NCI-H446 (cell line): ENCODE results near the gene DNAJC13.

ENCODE experiments used
- DNase-seq, 2 experiments: peaks; one replicate each; lab custom pipeline; 2025; lab: John Stamatoyannopoulos, UW

DNAJC13 gene

DNA sequence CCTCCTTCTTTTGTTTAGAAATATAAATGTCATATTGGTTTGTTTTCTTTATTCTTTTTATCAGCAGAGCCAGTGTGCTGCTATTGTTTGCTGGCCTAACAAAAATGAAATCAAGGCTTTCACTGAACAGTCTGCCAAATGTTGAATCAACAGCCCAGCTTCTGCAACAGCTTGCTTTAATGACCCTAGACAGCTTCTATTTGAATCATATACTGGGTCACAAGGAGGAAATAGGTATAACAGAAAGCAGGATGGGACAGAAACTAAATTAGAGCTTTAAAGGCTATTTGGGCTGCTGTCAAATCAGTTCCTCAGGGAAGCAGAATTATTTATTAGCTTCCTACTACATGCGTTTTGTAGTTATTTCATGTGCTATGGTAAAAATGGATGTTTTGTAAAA, 12.1 kb upstream of the DNAJC13 start:
- no peak for DNase-seq

DNA sequence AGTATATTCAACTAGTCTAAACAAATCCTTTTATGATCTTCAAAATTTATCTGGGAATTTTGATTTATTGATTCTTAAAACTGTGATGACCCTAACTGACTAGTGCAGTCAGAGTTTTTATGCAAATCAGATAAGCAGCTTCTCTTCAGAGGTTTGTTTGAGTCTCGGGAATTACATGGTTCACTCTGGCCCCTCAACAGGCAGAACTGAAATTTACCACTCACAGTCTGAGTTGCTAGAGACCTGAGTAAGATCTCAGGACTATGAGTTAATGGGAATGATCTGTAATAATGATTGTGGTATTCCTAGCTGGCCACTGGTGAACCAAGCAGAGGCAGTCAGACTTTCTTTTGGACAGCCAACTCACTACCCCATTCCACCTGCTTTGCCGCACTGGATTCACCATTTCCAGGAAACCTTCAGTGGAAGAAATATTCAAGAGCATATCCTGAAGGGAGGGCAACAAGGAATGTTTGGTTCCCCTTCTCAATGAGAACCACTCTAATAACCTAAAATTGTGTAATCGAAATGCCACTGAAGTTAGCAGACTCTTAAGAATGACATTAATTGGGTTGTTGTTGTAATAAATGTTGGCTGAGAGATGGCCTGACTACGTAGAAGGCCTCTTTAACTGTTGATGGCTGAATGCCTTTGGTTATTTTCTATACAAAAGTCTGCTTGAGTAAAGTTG, 11.5 kb upstream of the DNAJC13 start:
- DNase-seq, result no peak

DNA sequence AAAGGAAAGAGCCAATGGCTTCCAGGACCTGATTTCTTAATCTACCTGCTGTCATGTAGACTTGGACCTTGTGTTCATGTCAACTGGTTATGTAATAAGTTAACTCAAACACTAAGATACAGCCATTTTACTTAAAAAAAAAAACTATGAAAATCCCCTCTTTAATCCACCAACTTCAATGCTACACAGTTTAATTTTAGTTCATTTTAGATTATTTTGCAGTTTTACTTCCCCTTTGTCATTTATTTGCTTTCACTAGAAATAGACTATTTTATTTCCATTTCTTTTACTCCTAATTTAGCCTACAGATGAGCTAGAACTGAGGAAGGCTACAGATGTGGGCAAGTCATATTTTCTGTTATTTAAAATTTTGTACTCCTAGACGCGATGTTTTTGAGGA, 10.7 kb upstream of the DNAJC13 start:
- DNase-seq, result no peak

DNA sequence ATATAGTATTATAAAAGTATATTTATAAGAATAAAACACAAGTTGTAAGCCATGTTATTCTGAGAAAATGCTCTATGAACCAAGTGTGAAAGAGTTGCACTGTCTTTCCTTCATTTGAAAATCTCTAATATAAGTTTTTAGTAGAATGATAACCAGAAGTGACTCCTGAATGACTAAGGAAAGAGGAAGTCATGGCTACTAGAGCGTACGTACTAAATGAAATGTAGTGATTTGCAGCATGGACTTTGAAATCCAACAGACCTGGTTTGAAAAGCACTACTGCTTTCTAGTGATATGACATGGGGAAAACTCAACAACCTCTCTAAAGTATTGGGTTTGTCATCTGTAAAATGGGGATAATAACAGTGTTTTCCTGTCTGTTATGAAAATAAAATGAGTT, 10.3 kb upstream of the DNAJC13 start:
- no peak for DNase-seq

DNA sequence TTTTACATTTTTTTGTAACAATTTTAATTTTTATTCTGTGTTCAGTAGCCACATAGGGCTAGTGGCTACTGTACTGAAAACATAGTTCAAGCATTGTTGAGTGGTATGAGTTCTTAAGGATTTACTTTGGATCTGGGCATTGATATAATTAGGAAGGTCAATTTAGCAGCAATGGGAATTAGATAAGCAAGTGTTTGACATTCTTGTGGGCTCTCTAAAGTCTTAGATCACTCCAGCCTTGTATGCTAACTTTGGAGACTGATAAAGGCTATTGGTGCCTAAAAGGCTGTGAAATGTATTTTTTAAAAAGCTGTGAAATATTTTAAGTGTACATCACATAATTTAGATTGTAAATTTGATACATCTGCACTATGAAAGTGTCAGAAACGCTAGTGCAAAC, 2.5 kb upstream of the DNAJC13 start:
- DNase-seq, result no peak

DNA sequence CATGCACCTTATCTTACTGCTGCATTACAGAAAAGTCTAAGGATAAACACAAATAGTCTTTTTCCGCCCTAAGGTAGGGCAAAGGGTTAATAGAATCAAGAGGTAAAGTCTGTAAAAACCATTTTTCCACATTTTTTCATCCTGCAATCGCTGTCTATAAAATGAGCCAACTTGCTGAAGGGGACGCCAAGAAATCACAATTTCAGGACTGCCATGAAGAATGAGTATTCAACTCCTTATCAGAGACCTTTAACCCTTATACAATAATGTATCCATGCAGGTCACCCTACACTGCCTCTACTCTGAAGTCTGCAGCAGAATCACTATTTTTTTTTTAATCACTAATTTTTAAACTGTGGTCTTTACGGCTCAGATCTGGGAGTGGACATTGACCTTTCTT, 1.1 kb upstream of the DNAJC13 start:
- no peak for DNase-seq

DNA sequence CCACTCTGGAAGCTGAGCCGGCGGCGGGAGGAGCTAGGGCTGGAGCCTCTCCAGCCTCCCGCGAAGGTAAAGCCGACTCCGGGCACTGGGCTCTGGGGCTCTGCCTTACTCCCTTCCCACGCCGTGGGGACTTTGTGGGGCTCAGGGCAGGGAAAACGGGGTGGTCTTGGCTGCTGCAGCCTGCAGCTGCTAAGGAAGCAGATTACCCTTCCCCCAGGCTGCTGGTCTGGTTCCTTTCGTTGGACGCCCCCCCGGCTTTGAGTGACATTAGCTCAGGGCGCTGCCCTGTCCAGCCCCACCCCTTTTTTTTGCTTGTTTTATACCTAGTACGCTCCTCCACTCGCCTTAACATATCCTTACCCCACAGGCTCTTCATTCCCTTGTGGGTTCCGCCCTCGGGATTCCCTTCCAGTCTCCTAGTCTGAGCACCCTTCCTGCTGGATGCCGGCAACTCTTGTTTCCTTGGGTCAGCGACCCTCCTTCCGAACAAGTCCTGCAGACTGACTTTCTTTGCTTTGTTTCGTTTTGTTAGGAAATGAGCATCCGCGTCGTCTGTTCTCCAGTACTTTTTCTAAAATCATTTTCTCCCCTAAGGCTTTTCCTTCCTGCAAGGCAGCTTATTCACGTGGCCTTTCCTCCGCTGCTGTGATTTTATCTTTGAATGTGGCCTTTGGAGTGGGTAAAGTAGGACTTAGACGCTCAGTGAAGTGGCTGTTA, 551 bp downstream of the DNAJC13 start:
- peak; percentile 32 to 51 for DNase-seq

DNA sequence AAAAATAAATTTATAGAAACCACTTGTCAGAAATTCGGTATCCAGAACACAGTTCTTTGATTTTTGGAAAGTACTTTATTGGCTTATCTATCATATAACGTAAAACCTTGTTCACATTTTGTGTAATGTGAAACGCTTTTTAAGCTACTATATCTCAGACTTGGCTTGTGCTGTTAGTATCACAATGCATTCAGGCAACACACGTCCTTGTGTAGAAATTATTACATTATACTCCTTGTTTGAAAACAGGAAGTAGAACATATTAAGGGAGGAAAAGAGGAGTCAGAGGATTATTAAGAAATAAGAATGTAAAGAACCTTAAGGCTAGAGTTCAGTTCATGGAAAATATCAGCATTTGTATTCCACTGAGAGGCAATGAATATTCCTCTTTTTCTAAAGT, 1.6 kb downstream of the DNAJC13 start:
- DNase-seq, result no peak

DNA sequence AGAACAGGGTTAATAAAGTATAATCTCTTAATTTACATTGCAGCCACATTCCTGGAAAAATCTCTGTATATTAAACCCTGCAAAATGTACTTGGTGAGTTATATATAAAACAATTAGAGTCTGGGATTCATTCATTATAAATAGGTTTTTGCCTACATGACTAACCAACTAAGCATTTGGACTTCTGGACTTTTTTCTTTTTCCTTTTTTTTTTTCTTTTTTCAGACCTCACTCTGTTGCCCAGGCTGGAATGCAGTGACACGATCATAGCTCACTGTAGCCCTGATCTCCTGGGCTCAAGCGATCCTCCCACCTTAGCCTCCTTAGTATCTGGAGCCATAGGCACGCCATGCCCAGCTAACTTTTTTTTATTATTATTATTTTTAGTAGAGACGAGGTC, 4.5 kb downstream of the DNAJC13 start:
- DNase-seq, result no peak

DNA sequence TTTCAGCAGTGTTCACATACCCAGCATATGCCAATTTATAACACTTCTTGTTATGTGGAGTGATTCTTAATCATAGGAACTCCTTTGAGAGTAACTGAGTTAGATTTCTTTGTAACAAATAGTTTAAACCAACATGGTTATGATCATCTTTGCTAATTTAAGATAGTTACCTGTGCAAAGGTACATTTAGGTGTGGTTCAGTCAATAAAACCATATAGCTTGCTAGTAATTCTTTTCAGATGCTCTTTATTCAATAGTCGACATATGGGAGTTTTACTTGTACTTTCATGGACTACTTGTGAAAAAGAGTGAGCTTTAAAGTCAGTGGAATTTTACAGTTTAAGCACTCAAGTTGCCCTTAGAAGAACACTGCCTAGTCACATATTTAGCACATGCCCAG, 5.2 kb downstream of the DNAJC13 start:
- DNase-seq, result no peak

DNA sequence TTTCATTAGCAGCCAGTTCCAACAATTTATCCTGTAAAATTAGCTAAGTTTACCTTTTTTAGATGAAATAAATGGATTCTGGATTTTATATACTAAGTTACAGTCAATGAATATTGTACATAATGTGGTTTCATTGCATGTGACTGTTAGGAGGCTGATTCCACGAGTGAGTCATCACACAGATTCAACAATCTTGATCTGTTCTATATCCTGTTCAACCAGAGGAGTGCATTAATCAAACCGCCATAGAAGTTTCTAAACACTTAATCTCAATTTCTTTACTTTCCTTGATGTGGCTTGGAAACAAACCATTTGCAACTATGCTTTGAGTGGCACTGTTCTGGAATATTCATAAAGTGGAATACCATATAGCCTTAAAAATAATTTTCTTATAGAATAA, 15.3 kb downstream of the DNAJC13 start:
- no peak for DNase-seq

DNA sequence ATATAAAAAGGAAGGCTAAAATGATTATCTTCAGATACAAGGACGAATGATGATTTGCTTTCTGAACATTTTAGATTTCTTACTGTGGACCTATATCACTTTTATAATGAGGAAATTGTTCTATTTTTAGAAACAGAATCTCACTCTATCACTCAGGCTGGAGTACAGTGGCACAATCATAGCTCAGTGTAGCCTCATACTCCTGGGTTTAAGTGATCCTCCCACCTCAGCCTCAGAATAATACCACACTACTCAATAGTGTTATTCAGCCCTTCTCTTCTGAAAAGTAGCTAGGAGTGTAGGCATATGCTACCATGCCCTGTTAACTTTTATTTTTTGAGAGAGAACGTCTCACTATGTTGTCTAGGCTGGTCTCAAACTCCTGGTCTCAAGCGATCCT, 15.8 kb downstream of the DNAJC13 start:
- DNase-seq, result no peak

DNA sequence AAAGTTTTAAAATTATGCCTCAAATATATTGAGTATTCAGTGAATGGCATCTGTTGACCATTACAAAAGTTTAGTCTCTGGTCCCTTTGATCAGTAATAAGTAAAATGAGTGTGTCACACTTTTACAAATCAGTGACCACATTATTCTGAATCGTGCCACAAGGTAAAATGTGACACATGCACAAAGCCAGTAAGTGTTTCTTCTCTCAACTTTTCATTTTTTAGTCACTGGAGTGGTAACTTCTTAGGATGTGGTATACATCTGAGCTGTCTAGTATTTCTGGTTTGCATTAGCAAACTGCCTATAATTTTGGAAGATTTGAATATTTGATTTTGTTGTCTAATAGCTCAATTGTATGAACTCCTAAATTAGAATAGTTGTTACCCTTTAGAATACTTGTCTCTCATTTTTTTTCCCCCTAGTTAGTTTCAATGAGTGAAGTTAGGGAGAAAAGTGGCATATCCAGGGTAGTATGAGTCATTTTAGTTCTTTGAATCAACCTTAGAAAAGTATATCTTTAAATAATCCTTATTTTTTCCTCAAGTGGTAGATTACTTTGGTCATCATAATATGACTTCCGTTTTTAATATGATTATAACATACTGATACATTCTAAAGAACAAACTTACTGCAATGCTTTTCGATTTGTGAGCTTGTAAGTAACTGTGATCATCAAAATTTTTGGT, 18.1 kb downstream of the DNAJC13 start:
- no peak for DNase-seq

DNA sequence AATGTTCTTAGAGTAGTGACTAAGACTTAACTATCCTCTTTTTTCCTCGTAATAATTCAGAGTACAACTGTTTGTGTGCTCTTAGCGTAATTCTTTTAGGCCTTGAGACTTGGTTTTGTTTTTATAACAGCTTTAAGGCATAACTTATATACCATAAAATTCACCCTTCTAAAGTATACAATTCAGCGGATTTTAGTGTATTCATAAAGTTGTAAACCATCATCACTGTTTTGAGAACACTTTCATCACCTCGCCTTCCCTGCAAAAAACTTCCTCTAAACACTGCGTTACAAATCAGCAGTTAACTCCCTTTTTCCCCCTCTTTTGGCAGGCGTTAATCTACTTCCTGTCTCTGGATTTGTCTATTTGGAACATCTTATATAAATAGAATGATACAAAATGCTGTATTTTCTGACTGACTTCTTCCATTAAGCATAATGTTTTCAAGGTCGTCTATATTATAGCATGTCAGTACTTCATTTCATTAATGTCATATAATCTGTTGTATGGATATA, 18.7 kb downstream of the DNAJC13 start:
- DNase-seq, result no peak

DNA sequence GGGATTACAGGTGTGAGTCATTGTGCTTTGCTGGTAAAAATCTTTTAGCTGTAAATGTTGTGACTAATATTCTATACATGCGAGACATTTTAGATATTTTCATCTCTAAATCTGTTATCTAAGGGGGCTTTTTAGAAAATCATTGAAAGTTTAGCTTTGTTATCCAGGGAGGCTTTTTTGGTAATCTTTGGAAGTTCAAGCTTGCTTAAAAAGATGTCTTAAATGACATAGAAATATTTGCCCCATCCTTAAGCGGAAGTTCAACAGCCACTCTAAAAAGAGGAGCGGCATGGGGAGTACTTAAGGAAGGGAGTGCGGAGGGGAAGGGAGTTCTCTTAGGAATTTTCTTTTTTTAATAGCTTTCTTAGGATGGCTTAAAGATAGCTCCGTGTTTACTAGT, 26.1 kb downstream of the DNAJC13 start:
- DNase-seq, result no peak

DNA sequence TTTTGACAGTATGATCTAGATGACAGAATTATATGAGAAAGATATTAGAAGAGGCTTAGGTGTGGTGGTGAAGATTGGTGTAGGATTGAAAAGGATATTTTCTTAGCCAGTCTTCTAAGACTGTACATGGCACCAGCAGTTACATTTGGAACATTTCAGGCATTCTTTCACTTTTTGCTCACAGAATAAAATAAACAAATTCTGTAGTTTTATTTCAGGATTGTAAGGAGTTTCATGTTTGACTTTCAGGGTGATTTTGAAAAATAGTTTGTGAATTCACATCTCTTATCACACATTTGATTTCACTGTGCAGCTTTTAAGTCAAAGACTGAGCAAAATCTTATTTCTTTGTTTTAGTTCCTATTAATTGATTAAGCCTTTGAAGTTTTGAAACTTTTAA, 27.1 kb downstream of the DNAJC13 start:
- DNase-seq, result no peak

DNA sequence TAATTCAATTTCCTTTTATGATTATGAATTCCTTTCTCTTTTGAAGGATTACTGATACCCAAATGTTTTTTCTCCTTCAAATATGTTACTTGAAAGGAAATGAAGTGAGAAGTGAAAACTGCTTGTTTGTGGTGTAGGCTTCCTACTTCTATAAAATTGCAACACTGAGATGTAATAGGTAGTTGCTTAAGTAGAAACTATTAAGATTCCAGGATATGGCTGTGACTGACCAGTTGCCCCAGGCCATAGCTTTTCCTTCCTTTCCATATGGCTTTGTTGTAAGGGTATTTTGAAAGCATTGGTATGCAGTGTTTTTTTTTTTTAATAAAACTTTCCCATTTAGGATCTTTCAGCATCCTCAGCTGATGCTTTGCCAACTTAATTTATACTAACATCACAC, 28.5 kb downstream of the DNAJC13 start:
- DNase-seq, result no peak

DNA sequence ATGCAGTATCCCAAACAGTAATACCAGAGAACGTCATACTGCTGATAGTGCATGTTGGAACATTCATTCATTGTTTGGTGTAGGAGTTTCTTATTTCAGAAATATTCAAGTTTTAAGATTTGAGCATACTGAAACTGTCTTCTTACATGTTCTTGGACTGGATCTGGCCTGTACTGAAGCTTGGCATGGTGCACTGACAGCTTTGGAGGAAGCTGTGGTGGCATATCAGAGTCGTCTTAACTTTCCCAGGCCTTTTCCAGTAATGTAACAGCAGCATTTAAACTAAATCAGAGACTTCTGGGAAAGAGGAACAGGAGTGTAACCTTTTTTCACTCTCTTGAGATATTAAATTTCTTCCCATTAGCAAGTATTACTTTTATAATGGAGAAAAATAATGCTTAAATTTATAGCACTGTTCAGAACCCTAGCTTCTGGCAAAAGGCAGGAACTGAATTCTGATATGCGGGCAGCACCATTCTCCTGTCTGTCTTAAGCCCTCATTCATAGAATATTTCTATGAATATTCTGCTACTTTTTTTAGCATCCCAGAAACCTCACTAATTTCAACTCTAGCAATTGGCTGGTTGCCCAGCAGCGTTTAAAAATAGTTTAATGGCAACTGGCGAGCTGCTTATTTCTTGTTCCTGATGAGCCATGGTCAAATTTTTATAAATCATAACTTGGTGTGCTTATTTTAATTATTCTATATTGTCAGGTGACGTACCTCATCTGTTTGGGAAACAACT, 31.1 kb downstream of the DNAJC13 start:
- peak; percentile 4 to 53 for DNase-seq

DNA sequence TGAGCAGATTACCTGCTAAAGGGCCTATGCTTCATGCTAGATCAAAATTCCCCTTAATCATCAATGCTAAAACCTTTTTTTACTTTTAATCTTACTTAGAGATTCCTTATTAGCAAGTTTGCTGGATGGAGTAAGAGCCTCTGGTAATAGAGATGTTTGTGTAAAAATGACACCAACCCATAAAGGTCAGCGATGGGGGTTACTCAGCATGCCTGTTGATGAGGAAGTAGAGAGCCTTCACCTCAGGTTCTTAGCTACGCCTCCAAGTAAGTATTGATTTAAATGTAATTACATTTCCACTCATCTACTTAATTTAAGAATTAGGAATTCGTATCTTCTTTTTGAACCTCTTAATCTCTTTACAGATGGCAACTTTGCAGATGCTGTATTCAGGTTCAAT, 38.8 kb downstream of the DNAJC13 start:
- DNase-seq, result no peak

DNA sequence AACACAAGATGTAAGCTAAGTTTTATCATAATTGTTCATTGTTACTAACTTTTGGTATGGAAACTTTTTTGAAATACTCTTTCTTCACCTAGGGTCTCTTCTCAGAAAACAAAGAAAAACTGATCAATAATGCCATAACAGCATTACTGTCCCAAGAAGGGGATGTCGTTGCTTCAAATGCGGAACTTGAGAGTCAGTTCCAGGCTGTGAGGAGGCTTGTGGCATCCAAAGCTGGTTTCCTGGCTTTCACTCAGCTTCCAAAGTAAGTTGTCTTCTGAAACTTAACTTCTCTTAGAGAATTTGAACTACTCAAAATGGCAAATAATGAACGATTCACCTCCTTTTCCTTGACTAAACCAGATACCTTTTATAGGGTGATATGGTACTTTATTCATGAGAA, 39.3 kb downstream of the DNAJC13 start:
- DNase-seq, result no peak

DNA sequence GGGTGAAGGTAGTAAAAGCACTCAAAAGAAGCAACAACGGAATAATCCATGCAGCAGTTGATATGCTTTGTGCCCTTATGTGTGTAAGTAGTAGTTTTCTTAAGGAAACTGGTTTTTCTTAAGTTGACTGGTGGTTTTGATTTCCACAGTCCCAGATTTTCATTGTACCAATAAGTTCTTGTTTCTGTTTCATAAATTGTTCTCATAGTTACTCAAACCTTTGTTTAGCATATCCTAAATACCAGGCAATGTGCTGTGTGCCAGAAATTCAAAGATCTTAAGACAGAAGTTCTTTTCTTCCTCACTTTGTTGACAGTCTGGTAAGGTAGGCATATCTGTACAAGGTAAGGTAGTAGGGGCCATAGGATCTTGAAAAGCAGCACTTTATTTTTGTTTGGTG, 40.0 kb downstream of the DNAJC13 start:
- DNase-seq, result no peak

DNA sequence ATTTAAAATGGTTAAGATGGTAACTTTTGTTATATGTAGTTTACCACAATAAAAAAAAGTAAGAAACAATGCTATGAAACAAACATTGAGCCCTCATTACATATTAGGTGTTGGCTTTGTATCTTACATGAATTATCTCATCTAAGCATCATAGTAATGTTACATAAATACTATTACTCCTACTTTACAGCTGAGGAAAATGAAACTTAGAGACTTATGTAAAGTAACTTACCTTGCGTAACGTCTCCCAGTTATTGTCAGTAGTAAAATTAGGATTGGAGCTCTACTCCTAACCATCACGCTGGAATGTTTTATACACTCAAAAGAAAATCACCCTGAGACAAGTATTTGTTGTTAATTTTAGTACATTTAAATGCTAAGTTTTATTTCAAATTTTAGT, 42.2 kb downstream of the DNAJC13 start:
- DNase-seq, result no peak
